Smooth muscle cell (in vitro differentiated cells): ENCODE measurements around the gene AP3B1. TPM values are rescaled to one million over a fixed set of nuclear protein-coding genes. Genes with fewer than 3 reads are reported as not detected.

Experiments used
- DNase-seq: peaks from one replicate; lab custom pipeline; 2025; ENCODE audit not compliant: unreplicated experiment; lab: John Stamatoyannopoulos, UW
- H2AFZ ChIP-seq: fragments of 200-600 bp; sonication (generic); 2 replicates; pipeline ENCODE4 v1.6.0; 2016; ENCODE audit warnings: antibody characterized with exemption, low read depth, mild to moderate bottlenecking
- H3F3A ChIP-seq: fragments of 200-600 bp; sonication (generic); 2 replicates; pipeline ENCODE4 v1.6.0; 2017; ENCODE audit warnings: antibody characterized with exemption, low read depth
- H3K27ac ChIP-seq: fragments of 200-600 bp; sonication (generic); 2 replicates; pipeline ENCODE4 v1.5.1; 2016; ENCODE audit warnings: low read depth, mild to moderate bottlenecking
- H3K27me3 ChIP-seq: fragments of 200-600 bp; sonication (generic); 2 replicates; pipeline ENCODE4 v1.6.1; 2016; ENCODE audit warnings: low read depth, mild to moderate bottlenecking
- H3K36me3 ChIP-seq: fragments of 200-600 bp; sonication (generic); 2 replicates; pipeline ENCODE4 v1.5.1; 2016; ENCODE audit warnings: low read depth
- H3K4me1 ChIP-seq: fragments of 200-600 bp; sonication (generic); 2 replicates; pipeline ENCODE4 v1.5.1; 2016; ENCODE audit warnings: low read depth
- H3K4me2 ChIP-seq: fragments of 200-600 bp; sonication (generic); 2 replicates; pipeline ENCODE4 v1.6.0; 2016; ENCODE audit warnings: mild to moderate bottlenecking
- H3K4me3 ChIP-seq: fragments of 200-600 bp; sonication (generic); 2 replicates; pipeline ENCODE4 v1.5.1; 2016; ENCODE audit warnings: mild to moderate bottlenecking
- H3K79me2 ChIP-seq: fragments of 200-600 bp; sonication (generic); 2 replicates; pipeline ENCODE4 v1.6.0; 2016; ENCODE audit warnings: low read depth, mild to moderate bottlenecking
- H3K9ac ChIP-seq: fragments of 200-600 bp; sonication (generic); 2 replicates; pipeline ENCODE4 v1.6.0; 2016; ENCODE audit warnings: low read depth
- H3K9me3 ChIP-seq: fragments of 200-600 bp; sonication (generic); replicated peaks from 2 replicates; pipeline ENCODE4 v1.5.1; 2016; ENCODE audit warnings: low read depth
- H4K20me1 ChIP-seq: fragments of 200-600 bp; sonication (generic); 2 replicates; pipeline ENCODE4 v1.6.0; 2016; ENCODE audit warnings: low read depth
- CTCF ChIP-seq: fragments of 200-600 bp; sonication (generic); IDR thresholded peaks from 2 replicates; pipeline ENCODE4 v1.5.1; 2017; ENCODE audit warnings: borderline replicate concordance, mild to moderate bottlenecking, antibody characterized with exemption; ENCODE audit not compliant: insufficient read depth, poor library complexity, severe bottlenecking
- WGBS: methylation state at CpG from one replicate; pipeline ENCODE4 v1.1.7; 2016; ENCODE audit warnings: low lambda C conversion rate; 5-methylcytosine and 5-hydroxymethylcytosine counted together
- polyA plus RNA-seq: library from polyadenylated mRNA; unstranded; fragments of >200 nt; fragmentation: Nextera tagmentation; extraction: Ambion mirVana; gene quantifications from 2 replicates; pipeline ENCODE4 v1.2.1, GENCODE V29; 2016
- total RNA-seq: library from RNA; depleted of rRNA; stranded (reverse); fragments of >200 nt; gene quantifications from 2 replicates; pipeline ENCODE4 v1.2.3, GENCODE V29; 2014

The AP3B1 gene
- total and polyA plus RNA-seq, 2 experiments from 2014 or later: 36.9 to 76.3 TPM

- no peaks in the 10 kb centered on the region for H3K4me1 ChIP-seq
- no peaks in the 10 kb centered on the region for H3F3A ChIP-seq
- H2AFZ ChIP-seq: no peak overlapping the region
- no peaks in the 10 kb centered on the region for H4K20me1 ChIP-seq
- no peak for TF ChIP-seq CTCF
- no peaks in the 10 kb centered on the region for H3K79me2 ChIP-seq
- H3K9me3 ChIP-seq: no peaks in the 10 kb centered on the region
- H3K9ac ChIP-seq: no peak overlapping the region
- no peak overlapping the region for H3K27ac ChIP-seq
- H3K4me2 ChIP-seq: no peak overlapping the region
- DNase-seq: no peak
- no peak overlapping the region for H3K4me3 ChIP-seq
- peaks cover 12% of the 10 kb centered on the region for H3K36me3 ChIP-seq
- H3K27me3 ChIP-seq: no peaks in the 10 kb centered on the region
These were observed 192.0 kb downstream of the AP3B1 start for GRCh38 chr5:78102500-78102899.

GRCh38 chr5:78095125-78095524 is 199.4 kb downstream of the AP3B1 start:
- Histone ChIP-seq H3K4me2 (no peak overlapping the region), H3K4me3 (no peak overlapping the region), H3K36me3 (peaks cover 12% of the 10 kb centered on the region), H3K79me2 (no peaks in the 10 kb centered on the region), H3K9ac (no peak overlapping the region), H4K20me1 (no peaks in the 10 kb centered on the region), H3F3A (no peaks in the 10 kb centered on the region), H3K4me1 (no peaks in the 10 kb centered on the region), H3K27me3 (no peaks in the 10 kb centered on the region), H2AFZ (no peak overlapping the region), H3K9me3 (no peaks in the 10 kb centered on the region), H3K27ac (no peak overlapping the region)
- no peak for DNase-seq
- no peak for TF ChIP-seq CTCF

GRCh38 chr5:78090002-78090401 is 204.5 kb downstream of the AP3B1 start:
- H3K27me3 ChIP-seq: no peaks in the 10 kb centered on the region
- H3F3A ChIP-seq: no peaks in the 10 kb centered on the region
- no peak overlapping the region for H3K9ac ChIP-seq
- DNase-seq: no peak
- WGBS: 93% methylated on average over 1 of the region's 1 CpG
- H3K9me3 ChIP-seq: no peaks in the 10 kb centered on the region
- H3K4me1 ChIP-seq: no peaks in the 10 kb centered on the region
- no peak overlapping the region for H2AFZ ChIP-seq
- no peak overlapping the region for H3K4me2 ChIP-seq
- no peak overlapping the region for H3K4me3 ChIP-seq
- TF ChIP-seq CTCF: no peak
- H3K27ac ChIP-seq: no peak overlapping the region
- H4K20me1 ChIP-seq: no peaks in the 10 kb centered on the region
- no peaks in the 10 kb centered on the region for H3K36me3 ChIP-seq
- no peaks in the 10 kb centered on the region for H3K79me2 ChIP-seq

- no peak overlapping the region for H3K4me3 ChIP-seq
- DNase-seq: no peak
- TF ChIP-seq CTCF: no peak
- H3K36me3 ChIP-seq: no peaks in the 10 kb centered on the region
- H3K4me1 ChIP-seq: no peaks in the 10 kb centered on the region
- H3K4me2 ChIP-seq: no peak overlapping the region
- H3K79me2 ChIP-seq: no peaks in the 10 kb centered on the region
- no peak overlapping the region for H3K27ac ChIP-seq
- H3F3A ChIP-seq: no peaks in the 10 kb centered on the region
- no peaks in the 10 kb centered on the region for H4K20me1 ChIP-seq
- H3K9ac ChIP-seq: no peak overlapping the region
- H3K9me3 ChIP-seq: no peaks in the 10 kb centered on the region
- no peaks in the 10 kb centered on the region for H3K27me3 ChIP-seq
- H2AFZ ChIP-seq: no peak overlapping the region
These were observed 215.6 kb downstream of the AP3B1 start for GRCh38 chr5:78078858-78079257.
